ENCODE data around the gene NFIX.

NFIX gene

DNA sequence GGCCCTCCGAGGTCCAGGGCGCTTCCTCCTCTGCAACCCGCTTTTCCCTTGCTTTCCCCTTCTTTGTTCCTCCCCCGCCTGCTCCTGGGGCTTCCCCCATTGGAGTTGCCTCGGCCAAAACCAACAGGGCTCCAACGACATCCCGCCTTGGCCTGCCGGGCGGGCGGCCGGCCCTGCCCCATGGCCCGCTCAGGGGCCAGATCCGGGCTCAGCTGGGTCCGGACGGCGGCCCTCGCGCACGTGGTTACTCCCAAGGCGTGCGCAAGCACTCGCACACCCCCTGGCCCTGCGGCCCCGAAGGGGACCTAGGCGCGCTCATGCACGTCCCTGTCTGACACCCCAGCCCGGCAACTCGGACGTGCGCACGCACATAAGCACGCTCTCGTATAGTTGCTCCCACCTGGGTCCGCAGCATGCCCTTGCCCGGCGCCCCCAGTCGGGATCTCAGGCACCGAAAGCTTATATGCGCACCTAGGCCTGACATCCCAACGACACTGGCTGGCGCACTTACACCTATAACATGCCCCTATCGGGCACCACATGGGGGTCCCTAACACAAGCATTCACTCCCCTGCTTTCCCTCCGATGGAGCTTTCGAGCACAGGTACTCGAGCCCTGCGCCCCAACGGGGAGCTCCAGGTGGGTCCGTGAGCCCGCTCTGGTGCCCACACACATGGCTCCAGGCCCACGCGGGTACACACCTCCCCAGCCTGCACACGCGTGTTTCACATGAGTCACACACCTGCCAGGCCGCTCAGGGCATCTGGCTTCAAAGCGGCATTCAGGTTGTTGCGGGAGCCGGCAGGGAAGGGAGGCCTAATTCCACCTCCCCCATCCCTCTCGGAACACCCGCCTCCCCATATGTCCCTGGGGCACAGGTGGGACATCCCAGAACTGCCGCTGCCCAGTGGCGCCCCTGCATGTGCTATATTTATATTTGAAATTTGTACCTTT is 15.0 kb downstream of the NFIX start:
- DNase-seq, result no peak

DNA sequence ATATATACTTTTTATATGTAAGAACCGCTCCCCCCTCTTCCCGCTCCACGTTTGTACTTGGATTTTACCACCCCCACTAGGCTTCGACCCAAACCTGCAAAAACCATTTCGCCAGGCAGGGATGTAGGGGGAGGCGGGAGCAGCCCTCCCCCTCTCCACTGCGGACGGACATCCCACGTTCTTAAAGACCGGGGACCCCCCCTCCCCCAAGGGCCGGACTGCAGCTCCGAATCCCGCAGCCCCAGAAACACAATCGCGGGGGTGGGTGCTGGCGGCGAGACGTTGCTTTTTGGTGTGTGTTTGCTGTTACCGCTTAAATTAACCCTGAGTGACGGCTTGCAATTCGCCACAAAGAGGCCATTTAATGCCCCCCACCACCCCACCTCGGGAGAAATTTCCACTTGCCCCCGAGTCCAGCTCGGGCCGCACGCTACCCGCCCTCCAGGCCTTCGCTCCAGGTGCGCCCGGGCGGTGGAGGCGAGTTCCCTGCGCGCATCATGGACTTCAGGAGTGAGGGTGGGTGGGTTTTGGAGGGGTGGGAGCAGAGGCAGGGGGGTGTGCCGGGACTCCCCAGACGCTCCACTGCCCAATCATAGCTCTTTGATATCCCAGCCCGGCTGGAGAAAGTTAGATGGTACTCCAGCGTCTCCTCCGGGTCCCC is 15.8 kb downstream of the NFIX start:
- DNase-seq, result no peak

- DNase-seq, result no peak
Observed at GRCh38 chr19:13011653-13012389, 16.5 kb downstream of the NFIX start.

DNA sequence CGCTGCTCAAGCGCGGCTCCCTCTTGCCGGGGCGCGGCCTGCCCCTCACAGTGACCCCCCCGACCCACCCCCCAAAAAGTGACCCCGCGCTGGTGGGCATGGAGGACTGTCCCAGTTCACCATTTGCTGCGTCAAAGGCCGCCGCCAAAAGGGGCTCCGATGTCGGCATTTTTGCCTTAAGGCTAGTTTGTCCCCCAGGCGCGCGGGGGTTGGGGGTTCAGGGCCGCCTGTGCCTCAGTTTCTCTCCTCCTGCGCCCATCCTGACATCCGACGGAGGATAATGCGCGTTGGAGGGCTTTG is 17.1 kb downstream of the NFIX start:
- DNase-seq, result no peak

GRCh38 chr19:13012690-13013608 is 17.7 kb downstream of the NFIX start:
- DNase-seq, result no peak

DNA sequence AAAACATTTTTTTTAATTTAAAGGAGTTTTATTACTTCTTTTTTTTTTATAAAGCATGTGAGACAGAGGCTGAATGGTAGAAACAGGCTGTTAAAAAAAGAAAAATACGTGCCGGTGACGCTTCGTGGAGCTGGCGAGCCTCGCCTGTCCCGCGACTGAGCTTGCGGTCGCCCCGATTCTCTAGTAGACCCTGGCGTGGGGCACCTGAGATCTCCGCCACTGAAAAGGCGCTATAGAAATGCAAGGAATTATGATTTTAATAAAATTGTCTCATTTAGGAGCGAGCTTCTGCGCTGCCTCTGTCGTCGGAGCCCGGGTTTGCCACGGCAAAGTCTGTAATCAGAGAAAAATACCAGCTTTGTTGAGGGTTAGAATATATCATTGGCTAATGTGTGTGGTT is 18.4 kb downstream of the NFIX start:
- DNase-seq, result no peak

- DNase-seq, result no peak
Observed at GRCh38 chr19:13014101-13014920, 19.0 kb downstream of the NFIX start.

DNA sequence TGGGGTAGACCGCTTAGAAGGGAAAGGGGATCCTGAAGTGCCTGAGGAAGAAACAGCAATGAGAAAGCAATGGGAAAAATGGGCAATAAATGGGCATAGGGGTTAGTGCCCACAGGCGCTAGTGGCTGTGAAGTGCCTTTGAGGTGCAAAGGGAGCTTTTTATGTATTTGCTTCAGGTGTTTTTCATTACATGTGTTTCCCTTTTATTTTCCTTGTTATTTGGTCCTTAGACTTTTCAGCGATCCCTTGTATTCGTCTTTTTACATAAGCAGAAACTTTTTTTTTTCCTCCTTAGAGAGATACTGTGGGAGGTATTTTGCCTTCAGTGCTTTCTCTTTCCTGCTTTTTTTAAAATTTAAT is 19.6 kb downstream of the NFIX start:
- DNase-seq, result no peak

- no peak for DNase-seq
Observed at GRCh38 chr19:13015361-13016223, 20.3 kb downstream of the NFIX start.

- DNase-seq, result no peak
Observed at GRCh38 chr19:13016245-13016627, 21.0 kb downstream of the NFIX start.

DNA sequence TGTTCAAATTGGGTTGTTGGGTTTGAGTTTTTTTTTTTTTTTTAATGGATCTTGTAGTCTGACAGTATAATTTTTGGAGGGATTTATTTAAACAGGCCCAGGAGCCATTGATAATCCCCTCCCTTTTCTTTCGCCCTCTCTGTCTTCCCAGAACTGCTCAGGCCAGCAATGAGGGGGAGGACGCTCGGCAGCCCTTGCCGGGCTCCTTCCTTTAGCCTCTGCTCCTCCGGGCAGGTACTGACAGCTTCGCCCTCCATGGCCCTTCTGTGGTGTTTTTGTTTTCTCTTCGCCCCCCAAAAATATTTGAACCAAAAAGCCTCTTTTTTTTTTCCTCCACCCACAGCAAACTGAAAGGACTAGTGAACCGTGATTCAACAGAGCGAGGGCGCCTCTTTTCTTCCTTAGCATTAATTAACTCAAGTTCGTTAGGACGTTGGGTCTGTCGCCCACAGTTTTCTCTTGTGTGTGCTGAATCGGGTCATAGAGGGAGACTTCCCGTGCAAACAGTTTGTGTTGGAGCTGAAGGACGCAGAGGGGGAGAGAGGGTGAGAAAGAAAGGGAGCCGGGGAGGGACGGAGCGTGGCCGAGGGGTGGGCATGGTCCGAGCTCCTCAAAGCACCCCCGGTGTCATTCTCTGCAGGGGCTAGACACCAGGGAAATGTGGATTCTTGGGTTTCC is 21.5 kb downstream of the NFIX start:
- DNase-seq, result no peak

DNA sequence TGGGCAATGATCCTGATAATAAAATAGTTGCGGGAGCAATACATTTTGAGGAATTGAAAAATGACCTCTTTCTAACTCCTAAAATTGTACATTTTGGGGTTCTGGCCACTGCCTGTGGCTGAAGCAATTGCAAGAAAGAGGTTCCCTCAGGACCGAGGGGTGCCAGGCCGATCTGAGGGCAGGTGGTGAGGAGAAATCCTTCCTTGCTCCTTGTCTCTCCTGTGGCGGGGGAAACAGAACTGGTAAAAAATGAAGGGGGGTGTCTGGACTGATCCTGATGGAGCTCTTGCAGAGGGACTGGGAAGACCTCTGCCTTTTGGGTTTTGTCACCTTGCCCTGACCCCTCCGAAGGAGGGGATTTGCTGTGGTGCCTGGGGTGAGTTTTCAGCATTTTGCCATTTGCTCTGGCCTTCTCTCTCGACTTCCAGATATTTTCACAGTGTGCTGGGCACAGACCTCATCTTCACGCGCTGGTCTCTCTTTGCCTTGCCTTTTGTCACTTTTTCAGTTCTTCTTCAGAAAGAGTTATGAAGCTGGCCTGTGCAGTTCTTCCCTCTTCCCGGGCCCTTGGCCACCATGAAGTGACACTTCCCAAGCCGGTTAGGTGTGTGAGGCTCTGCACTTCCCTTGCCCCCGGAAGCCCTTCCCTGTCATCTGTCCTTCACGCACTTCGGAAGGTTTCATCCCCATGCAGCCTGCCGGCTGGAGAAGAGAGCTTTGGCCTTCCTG is 22.2 kb downstream of the NFIX start:
- no peak for DNase-seq

DNA sequence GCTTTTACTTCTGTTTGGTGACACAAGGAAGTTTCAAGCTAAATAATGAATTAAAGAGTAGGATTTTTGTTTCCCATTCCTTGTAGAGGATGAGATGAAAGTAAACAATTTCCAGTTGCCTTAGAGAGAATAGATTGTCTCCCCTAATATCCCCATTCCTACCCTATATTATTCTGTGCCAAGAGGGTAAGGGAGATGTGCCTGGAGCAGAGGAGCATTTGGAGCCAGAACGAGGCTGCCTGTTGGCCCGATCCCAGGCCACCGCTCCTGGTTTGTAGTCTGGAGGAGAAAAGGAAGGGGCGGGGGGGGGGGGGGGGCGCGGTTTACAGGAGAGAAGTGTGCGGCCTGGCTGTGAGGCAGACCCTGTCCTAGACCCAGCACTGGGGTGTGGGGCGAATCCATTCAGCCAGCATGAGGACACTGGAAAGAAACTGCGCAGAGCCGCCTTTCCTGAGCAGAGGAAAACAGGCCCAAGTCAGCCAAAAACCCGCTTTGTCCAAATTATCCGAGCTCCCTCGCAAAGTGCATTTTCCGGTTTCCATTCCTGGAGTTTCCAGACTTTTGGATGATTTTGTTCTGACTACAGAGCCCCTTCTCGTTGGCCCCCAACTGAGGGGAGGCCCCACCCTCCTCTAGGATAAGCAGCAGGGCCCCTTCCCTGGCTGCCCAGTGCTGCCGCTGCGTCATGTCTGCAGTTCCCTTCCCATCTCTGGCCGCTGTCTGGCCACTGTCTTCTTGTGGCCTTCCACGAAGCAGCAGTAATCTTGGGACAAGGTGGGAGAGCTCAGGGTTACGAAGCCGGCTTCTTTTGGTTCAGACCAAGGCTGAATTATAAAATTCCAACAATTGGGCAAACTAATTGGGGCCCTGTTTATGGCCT is 23.0 kb downstream of the NFIX start:
- DNase-seq, result no peak

DNA sequence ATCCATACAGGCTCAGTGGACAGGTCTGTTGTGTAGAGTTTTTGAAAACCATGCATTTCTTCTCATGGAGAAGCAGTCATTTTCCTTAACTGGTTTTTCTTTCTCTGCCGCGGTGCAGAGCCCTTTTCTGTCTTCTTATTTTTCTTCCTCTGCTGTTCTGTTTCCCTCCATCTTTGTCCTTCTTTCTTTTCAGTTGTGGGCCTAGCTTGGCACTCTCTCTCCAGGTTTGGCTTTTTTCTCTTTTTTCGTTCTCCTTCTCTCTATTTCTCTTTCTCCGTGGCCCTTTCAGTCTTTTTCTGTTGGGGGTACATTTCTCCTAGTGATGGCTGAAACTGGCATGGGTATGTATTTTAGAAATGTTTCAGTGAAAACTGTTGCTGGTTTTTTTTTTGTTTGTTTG is 24.1 kb downstream of the NFIX start:
- DNase-seq, result no peak

GRCh38 chr19:13020002-13020414 is 24.7 kb downstream of the NFIX start:
- DNase-seq, result no peak

- DNase-seq, result no peak
Observed at GRCh38 chr19:13022111-13022858, 27.0 kb downstream of the NFIX start.

DNA sequence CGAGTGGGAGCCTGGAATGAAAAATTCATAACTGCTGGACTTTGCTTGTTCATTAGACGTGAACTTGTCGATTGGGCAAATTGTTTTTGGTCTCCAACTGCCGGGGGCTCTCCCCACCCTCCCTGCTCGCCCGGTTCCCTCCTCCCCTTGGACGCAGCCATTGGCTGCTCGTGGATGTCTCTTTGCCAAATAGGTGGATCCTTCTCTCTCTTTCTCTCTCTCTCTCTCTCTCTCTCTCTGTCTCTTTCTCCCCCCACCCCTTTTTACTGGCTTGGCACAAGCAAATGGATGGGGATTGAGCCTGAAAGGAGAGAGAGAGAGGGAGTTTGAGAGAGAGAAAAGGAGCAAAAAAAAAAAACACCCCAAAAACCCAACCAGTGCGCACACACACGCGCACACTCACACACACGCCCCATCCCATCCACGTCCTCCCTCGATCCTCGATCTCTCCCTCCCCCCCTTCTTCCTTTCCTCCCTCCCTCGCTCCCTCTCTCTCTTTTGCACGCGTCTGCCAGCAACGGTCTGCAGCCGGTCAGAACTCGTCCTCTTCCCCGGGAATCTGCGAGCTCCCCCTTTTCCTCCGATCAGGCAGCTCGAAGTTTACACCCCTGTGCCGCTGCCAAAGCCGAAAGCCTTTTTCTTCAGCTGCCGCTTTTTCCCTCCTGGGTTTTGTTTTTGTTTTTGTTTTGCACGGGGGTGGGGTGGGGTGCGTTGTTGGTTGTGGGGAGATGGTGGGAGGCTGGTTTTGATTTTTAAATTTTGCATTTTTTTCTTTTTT is 27.8 kb downstream of the NFIX start:
- no peak for DNase-seq
